ENCODE measurements around the gene MAP3K13. TPM values are rescaled to one million over a fixed set of nuclear protein-coding genes. Genes with fewer than 3 reads are reported as not detected.

MAP3K13 gene
- total RNA-seq: 10 to 100 TPM in 1 of 2 donors, 1 to 10 TPM in 1; 9.4 to 12.6 TPM

GRCh38 chr3:185362850-185363661, at the start of gene MAP3K13:
Gene MAP3K13 (plus strand): TSS chr3:185363136. CDS start chr3:185428582, 65,446 bp downstream.
- peak; percentile 93 for DNase-seq (ENCODE audit: low spot score)
- Histone ChIP-seq H3K4me3 (peak within 1 kb of the TSS; percentile 53 to 66), H3K36me3 (no peaks in the 10 kb centered on the region), H3K4me1 (peaks cover 0 to 10% of the 10 kb centered on the region in 2 donors), H3K27ac (peak within 1 kb of the TSS; percentile 71 to 73), H3K27me3 (no peaks in the 10 kb centered on the region), H3K9me3 (no peaks in the 10 kb centered on the region)
- TF ChIP-seq CTCF (IDR thresholded peaks at IDR 0.05): no peak

GRCh38 chr3:185313693-185314246, 49.2 kb upstream of the MAP3K13 start:
- Histone ChIP-seq H3K27ac (no peak overlapping the region), H3K4me1 (no peaks in the 10 kb centered on the region), H3K27me3 (no peaks in the 10 kb centered on the region), H3K9me3 (peaks cover 0 to 17% of the 10 kb centered on the region in 2 donors), H3K36me3 (no peaks in the 10 kb centered on the region), H3K4me3 (no peak overlapping the region)
- DNase-seq (ENCODE audit: low spot score): no peak
- TF ChIP-seq CTCF (IDR thresholded peaks at IDR 0.05): no peak

GRCh38 chr3:185316740-185317412, 46.1 kb upstream of the MAP3K13 start:
- DNase-seq (ENCODE audit: low spot score): no peak
- H3K4me3 ChIP-seq: no peak overlapping the region
- no peaks in the 10 kb centered on the region for H3K27me3 ChIP-seq
- H3K36me3 ChIP-seq: no peaks in the 10 kb centered on the region
- no peak for TF ChIP-seq CTCF (IDR thresholded peaks at IDR 0.05)
- no peaks in the 10 kb centered on the region for H3K4me1 ChIP-seq
- H3K27ac ChIP-seq: peak overlapping the region in 1 of 2 donors; percentile 19
- no peaks in the 10 kb centered on the region for H3K9me3 ChIP-seq

- Histone ChIP-seq H3K9me3 (no peaks in the 10 kb centered on the region), H3K27me3 (no peaks in the 10 kb centered on the region), H3K27ac (peak overlapping the region in 1 of 2 donors; percentile 19), H3K4me1 (no peaks in the 10 kb centered on the region), H3K36me3 (no peaks in the 10 kb centered on the region), H3K4me3 (no peak overlapping the region)
- no peak for TF ChIP-seq CTCF (IDR thresholded peaks at IDR 0.05)
- DNase-seq (ENCODE audit: low spot score): no peak
Measured at GRCh38 chr3:185317674-185318073, 45.3 kb upstream of the MAP3K13 start.

GRCh38 chr3:185318141-185318540, 44.8 kb upstream of the MAP3K13 start:
- no peaks in the 10 kb centered on the region for H3K36me3 ChIP-seq
- no peak overlapping the region for H3K27ac ChIP-seq
- TF ChIP-seq CTCF (IDR thresholded peaks at IDR 0.05): no peak
- DNase-seq (ENCODE audit: low spot score): no peak
- no peaks in the 10 kb centered on the region for H3K4me1 ChIP-seq
- H3K9me3 ChIP-seq: no peaks in the 10 kb centered on the region
- H3K27me3 ChIP-seq: no peaks in the 10 kb centered on the region
- no peak overlapping the region for H3K4me3 ChIP-seq

All from right atrium auricular region (tissue), 2 donors.